Small intestine (tissue), 7 donors: ENCODE data around the gene KIF9. TPM values are rescaled to one million over a fixed set of nuclear protein-coding genes. Genes with fewer than 3 reads are reported as not detected.
"Not testable (repeated sequence)": the region's sequence is repeated elsewhere in the genome, so short reads cannot be mapped to it uniquely, and the experiment has no call there.

Experiments
- DNase-seq, 2 donors: peaks; one replicate each; pipeline versions ENCODE4 v3.0.0 to v3.0.0-alpha.2; 2013
- FAIRE-seq: peaks from 2 replicates; lab custom pipeline; 2012; peaks lifted over from hg19 to GRCh38; lab: Jason Lieb, UNC
- H3K27ac ChIP-seq, 3 donors: one replicate each; pipeline ENCODE4 v1.5.1; 2013; ENCODE audit warnings: low read length in 2 of 3, mild to moderate bottlenecking in 2 of 3, control low read depth in 1 of 3, inconsistent platforms in 1 of 3, low read depth in 1 of 3, moderate library complexity in 1 of 3
- H3K27me3 ChIP-seq, 3 donors: one replicate each; pipeline ENCODE4 v1.6.1; 2013; ENCODE audit warnings: low read length in 3 of 3, inconsistent platforms in 1 of 3; ENCODE audit not compliant: control insufficient read depth in 3 of 3, insufficient read depth in 3 of 3
- H3K36me3 ChIP-seq, 3 donors: one replicate each; pipeline ENCODE4 v1.6.1; 2013; ENCODE audit warnings: low read length in 3 of 3, inconsistent platforms in 1 of 3, low read depth in 1 of 3, mild to moderate bottlenecking in 1 of 3, moderate library complexity in 1 of 3; ENCODE audit not compliant: control insufficient read depth in 3 of 3, insufficient read depth in 2 of 3
- H3K4me1 ChIP-seq, 3 donors: one replicate each; pipeline ENCODE4 v1.6.1; 2013; ENCODE audit warnings: low read length in 2 of 3, inconsistent platforms in 1 of 3, low read depth in 1 of 3, mild to moderate bottlenecking in 1 of 3, moderate library complexity in 1 of 3; ENCODE audit not compliant: control insufficient read depth in 3 of 3, insufficient read depth in 2 of 3
- H3K4me3 ChIP-seq, 3 donors: one replicate each; pipeline ENCODE4 v1.5.1; 2013; ENCODE audit warnings: low read length in 3 of 3, control low read depth in 1 of 3, inconsistent platforms in 1 of 3, low read depth in 1 of 3, mild to moderate bottlenecking in 1 of 3, moderate library complexity in 1 of 3
- H3K9me3 ChIP-seq, 2 donors: one replicate each; pipeline ENCODE4 v1.6.1; 2013; ENCODE audit warnings: low read depth in 1 of 2, low read length in 1 of 2; ENCODE audit not compliant: control insufficient read depth in 2 of 2, insufficient read depth in 1 of 2
- WGBS, 3 donors: extraction: QIAGEN DNeasy Blood & Tissue Kit; methylation state at CpG; one replicate each; pipeline ENCODE4 v1.1.7; 2013; 5-methylcytosine and 5-hydroxymethylcytosine counted together
- polyA plus RNA-seq, 4 donors: library from polyadenylated mRNA; stranded (reverse) in 3 of 4; unstranded in 1 of 4; fragments of 200-250 nt in 3 of 4; fragments of 120-200 nt in 1 of 4; gene quantifications; one replicate each; pipeline versions ENCODE4 v1.2.1 to v1.2.3, GENCODE V29; 2013
- donor health status: healthy with polysubstance abuse.
- donor health status: control.
- donor health status: control.
- donor health status: Bipolar disorder and iron deficiency.
- donor health status: healthy.

The KIF9 gene
- polyA plus RNA-seq, 4 donors = 8.5 to 19.3 (median 9.9) TPM

- Histone ChIP-seq H3K27me3 (no peaks in the 10 kb centered on the region), H3K9me3 (no peaks in the 10 kb centered on the region), H3K4me3 (no peak overlapping the region), H3K27ac (no peak overlapping the region), H3K36me3 (peaks cover 0 to 10% (median 0%) of the 10 kb centered on the region in 3 donors), H3K4me1 (peaks cover 0 to 2% (median 0%) of the 10 kb centered on the region in 3 donors)
- DNase-seq (no peak), FAIRE-seq (no peak)
These were observed 15.1 kb downstream of the KIF9 start for GRCh38 chr3:47267490-47267824.

GRCh38 chr3:47266709-47267489, 15.7 kb downstream of the KIF9 start:
- Histone ChIP-seq H3K9me3 (no peaks in the 10 kb centered on the region), H3K27me3 (no peaks in the 10 kb centered on the region), H3K36me3 (peaks cover 0 to 10% (median 0%) of the 10 kb centered on the region in 3 donors), H3K4me3 (no peak overlapping the region), H3K4me1 (peaks cover 0 to 2% (median 0%) of the 10 kb centered on the region in 3 donors), H3K27ac (no peak overlapping the region)
- DNase-seq = peak; percentile 25 to 33
- 63 to 72% (median 69%) methylated on average over 11 of the region's 11 CpGs for WGBS, 3 donors
- no peak for FAIRE-seq

GRCh38 chr3:47265725-47266428, 16.7 kb downstream of the KIF9 start:
- FAIRE-seq = no peak
- WGBS, 3 donors = 90 to 92% (median 91%) methylated on average over 10 of the region's 10 CpGs

GRCh38 chr3:47265008-47265407, 17.6 kb downstream of the KIF9 start:
- H3K4me3 ChIP-seq = no peak overlapping the region
- H3K9me3 ChIP-seq = no peaks in the 10 kb centered on the region
- H3K36me3 ChIP-seq = peaks cover 0 to 6% (median 0%) of the 10 kb centered on the region in 3 donors
- H3K4me1 ChIP-seq = peaks cover 0 to 2% (median 0%) of the 10 kb centered on the region in 3 donors
- WGBS, 3 donors = 93 to 100% (median 96%) methylated on average over 1 of the region's 1 CpG
- no peaks in the 10 kb centered on the region for H3K27me3 ChIP-seq
- FAIRE-seq (no peak), DNase-seq (no peak)
- no peak overlapping the region for H3K27ac ChIP-seq

More at GRCh38 chr3:47265725-47266428, 16.7 kb downstream of the KIF9 start:
- H3K27ac ChIP-seq = no peak overlapping the region
- H3K27me3 ChIP-seq = no peaks in the 10 kb centered on the region
- H3K4me3 ChIP-seq = no peak overlapping the region
- DNase-seq = no peak
- peaks cover 0 to 9% (median 0%) of the 10 kb centered on the region in 3 donors for H3K36me3 ChIP-seq
- H3K4me1 ChIP-seq = peaks cover 0 to 2% (median 0%) of the 10 kb centered on the region in 3 donors
- H3K9me3 ChIP-seq = no peaks in the 10 kb centered on the region

- Histone ChIP-seq H3K4me1 (peaks cover 0 to 8% (median 0%) of the 10 kb centered on the region in 3 donors), H3K27ac (no peak overlapping the region), H3K4me3 (no peak overlapping the region), H3K36me3 (peaks cover 0 to 4% (median 0%) of the 10 kb centered on the region in 3 donors), H3K9me3 (no peaks in the 10 kb centered on the region), H3K27me3 (no peaks in the 10 kb centered on the region)
- 93 to 100% (median 100%) methylated on average over 3 of the region's 3 CpGs for WGBS, 3 donors
- DNase-seq = no peak
- no peak for FAIRE-seq
These were observed 21.3 kb downstream of the KIF9 start for GRCh38 chr3:47261301-47261700.

- Histone ChIP-seq H3K27me3 (no peaks in the 10 kb centered on the region), H3K4me1 (peaks cover 0 to 8% (median 0%) of the 10 kb centered on the region in 3 donors), H3K4me3 (no peak overlapping the region), H3K27ac (no peak overlapping the region), H3K36me3 (peaks cover 0 to 3% (median 0%) of the 10 kb centered on the region in 3 donors), H3K9me3 (no peaks in the 10 kb centered on the region)
- 79 to 84% (median 81%) methylated on average over 4 of the region's 4 CpGs for WGBS, 3 donors
- FAIRE-seq (no peak), DNase-seq (no peak)
These were observed 22.0 kb downstream of the KIF9 start for GRCh38 chr3:47260605-47261004.

- Histone ChIP-seq H3K9me3 (no peaks in the 10 kb centered on the region), H3K4me1 (peaks cover 0 to 8% (median 0%) of the 10 kb centered on the region in 3 donors), H3K4me3 (no peak overlapping the region), H3K27ac (no peak overlapping the region), H3K36me3 (no peaks in the 10 kb centered on the region), H3K27me3 (no peaks in the 10 kb centered on the region)
- FAIRE-seq (no peak), DNase-seq (no peak)
- 86 to 88% (median 86%) methylated on average over 3 of the region's 3 CpGs for WGBS, 3 donors
These were observed 23.5 kb downstream of the KIF9 start for GRCh38 chr3:47259114-47259513.

- H3K27me3 ChIP-seq, H3K9me3 ChIP-seq, H3K36me3 ChIP-seq, FAIRE-seq, H3K27ac ChIP-seq, H3K4me3 ChIP-seq, H3K4me1 ChIP-seq, DNase-seq: not testable (repeated sequence)
- WGBS, 3 donors = 86 to 88% (median 88%) methylated on average over 15 to 25 of the region's 25 CpGs
These were observed 26.3 kb downstream of the KIF9 start for GRCh38 chr3:47256331-47256730.
